Measurements from ENCODE around the gene TEX264.

The TEX264 gene

DNA sequence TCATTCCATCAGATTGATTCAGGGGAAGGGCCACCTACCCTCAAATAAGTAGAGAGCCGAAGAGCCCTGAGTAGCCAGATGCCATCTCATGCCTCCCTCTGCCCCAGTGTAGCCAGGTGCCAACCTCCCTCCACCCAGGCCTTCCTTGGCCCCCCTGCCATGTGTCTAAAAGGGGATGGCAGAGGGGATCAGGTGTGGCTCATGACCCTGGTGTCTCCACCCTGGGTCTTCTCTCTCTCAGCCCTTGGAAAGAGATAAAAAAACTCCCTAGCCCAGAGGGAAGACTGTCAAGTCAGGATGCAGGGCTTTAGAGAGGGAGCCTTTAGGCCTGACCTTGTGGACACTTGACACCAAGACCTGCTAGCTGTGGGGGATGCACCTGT is 41.0 kb downstream of the TEX264 start:
- H3K9me3 ChIP-seq (ENCODE audit: low read length), result no peaks in the 10 kb centered on the region
- H3K27me3 ChIP-seq (ENCODE audit: insufficient read depth, low read length), result no peaks in the 10 kb centered on the region
- H2AFZ ChIP-seq (ENCODE audit: low read length), result no peak overlapping the region
- no peak overlapping the region for H3K27ac ChIP-seq (ENCODE audit: low read depth, low read length, poor library complexity, severe bottlenecking)
- no peak overlapping the region for H3K9ac ChIP-seq (ENCODE audit: low read length)
- H3K4me2 ChIP-seq (ENCODE audit: low read length), result no peak overlapping the region
- no peaks in the 10 kb centered on the region for H3K36me3 ChIP-seq (ENCODE audit: insufficient read depth, low read length)
- H3K79me2 ChIP-seq (ENCODE audit: insufficient read depth, low read length), result no peaks in the 10 kb centered on the region
- no peaks in the 10 kb centered on the region for H4K20me1 ChIP-seq (ENCODE audit: insufficient read depth, low read length)
- H3K9me2 ChIP-seq (ENCODE audit: low read depth, low read length), result no peaks in the 10 kb centered on the region
- no peak for TF ChIP-seq EZH2 (IDR thresholded peaks at IDR 0.05; ENCODE audit: borderline replicate concordance, low read length)
- TF ChIP-seq, protein P1, sequence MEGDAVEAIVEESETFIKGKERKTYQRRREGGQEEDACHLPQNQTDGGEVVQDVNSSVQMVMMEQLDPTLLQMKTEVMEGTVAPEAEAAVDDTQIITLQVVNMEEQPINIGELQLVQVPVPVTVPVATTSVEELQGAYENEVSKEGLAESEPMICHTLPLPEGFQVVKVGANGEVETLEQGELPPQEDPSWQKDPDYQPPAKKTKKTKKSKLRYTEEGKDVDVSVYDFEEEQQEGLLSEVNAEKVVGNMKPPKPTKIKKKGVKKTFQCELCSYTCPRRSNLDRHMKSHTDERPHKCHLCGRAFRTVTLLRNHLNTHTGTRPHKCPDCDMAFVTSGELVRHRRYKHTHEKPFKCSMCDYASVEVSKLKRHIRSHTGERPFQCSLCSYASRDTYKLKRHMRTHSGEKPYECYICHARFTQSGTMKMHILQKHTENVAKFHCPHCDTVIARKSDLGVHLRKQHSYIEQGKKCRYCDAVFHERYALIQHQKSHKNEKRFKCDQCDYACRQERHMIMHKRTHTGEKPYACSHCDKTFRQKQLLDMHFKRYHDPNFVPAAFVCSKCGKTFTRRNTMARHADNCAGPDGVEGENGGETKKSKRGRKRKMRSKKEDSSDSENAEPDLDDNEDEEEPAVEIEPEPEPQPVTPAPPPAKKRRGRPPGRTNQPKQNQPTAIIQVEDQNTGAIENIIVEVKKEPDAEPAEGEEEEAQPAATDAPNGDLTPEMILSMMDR (IDR thresholded peaks at IDR 0.05; ENCODE audit: low read length), result no peak
- no peaks in the 10 kb centered on the region for H3F3A ChIP-seq (ENCODE audit: insufficient read depth, low read length)
- no peak overlapping the region for H3K4me3 ChIP-seq (ENCODE audit: low read depth, low read length, poor library complexity, severe bottlenecking)
- no peaks in the 10 kb centered on the region for H3K4me1 ChIP-seq (ENCODE audit: insufficient read depth, low read length, severe bottlenecking)

GRCh38 chr3:51712511-51712931 is 41.5 kb downstream of the TEX264 start:
- H2AFZ ChIP-seq (ENCODE audit: low read length), result no peak overlapping the region
- H4K20me1 ChIP-seq (ENCODE audit: insufficient read depth, low read length), result no peaks in the 10 kb centered on the region
- H3K4me3 ChIP-seq (ENCODE audit: low read depth, low read length, poor library complexity, severe bottlenecking), result no peak overlapping the region
- TF ChIP-seq EZH2 (IDR thresholded peaks at IDR 0.05; ENCODE audit: borderline replicate concordance, low read length), result no peak
- TF ChIP-seq, protein P1 (IDR thresholded peaks at IDR 0.05; ENCODE audit: low read length), result no peak
- no peaks in the 10 kb centered on the region for H3K36me3 ChIP-seq (ENCODE audit: insufficient read depth, low read length)
- no peaks in the 10 kb centered on the region for H3K79me2 ChIP-seq (ENCODE audit: insufficient read depth, low read length)
- H3K4me2 ChIP-seq (ENCODE audit: low read length), result no peak overlapping the region
- no peak overlapping the region for H3K9ac ChIP-seq (ENCODE audit: low read length)
- no peaks in the 10 kb centered on the region for H3K9me3 ChIP-seq (ENCODE audit: low read length)
- no peaks in the 10 kb centered on the region for H3F3A ChIP-seq (ENCODE audit: insufficient read depth, low read length)
- H3K27me3 ChIP-seq (ENCODE audit: insufficient read depth, low read length), result no peaks in the 10 kb centered on the region
- no peaks in the 10 kb centered on the region for H3K9me2 ChIP-seq (ENCODE audit: low read depth, low read length)
- H3K27ac ChIP-seq (ENCODE audit: low read depth, low read length, poor library complexity, severe bottlenecking), result no peak overlapping the region
- H3K4me1 ChIP-seq (ENCODE audit: insufficient read depth, low read length, severe bottlenecking), result no peaks in the 10 kb centered on the region

DNA sequence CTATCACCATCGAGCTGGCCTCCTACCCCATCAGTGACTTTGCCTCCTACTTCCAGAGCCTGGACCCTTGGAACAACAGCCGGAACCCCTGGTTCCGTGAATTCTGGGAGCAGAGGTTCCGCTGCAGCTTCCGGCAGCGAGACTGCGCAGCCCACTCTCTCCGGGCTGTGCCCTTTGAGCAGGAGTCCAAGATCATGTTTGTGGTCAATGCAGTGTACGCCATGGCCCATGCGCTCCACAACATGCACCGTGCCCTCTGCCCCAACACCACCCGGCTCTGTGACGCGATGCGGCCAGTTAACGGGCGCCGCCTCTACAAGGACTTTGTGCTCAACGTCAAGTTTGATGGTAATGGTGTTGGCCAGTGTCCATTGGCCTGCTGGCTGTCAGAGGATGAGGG is 41.9 kb downstream of the TEX264 start:
- no peaks in the 10 kb centered on the region for H3F3A ChIP-seq (ENCODE audit: insufficient read depth, low read length)
- H3K9me2 ChIP-seq (ENCODE audit: low read depth, low read length), result no peaks in the 10 kb centered on the region
- no peaks in the 10 kb centered on the region for H3K27me3 ChIP-seq (ENCODE audit: insufficient read depth, low read length)
- no peaks in the 10 kb centered on the region for H3K79me2 ChIP-seq (ENCODE audit: insufficient read depth, low read length)
- H3K9ac ChIP-seq (ENCODE audit: low read length), result no peak overlapping the region
- no peaks in the 10 kb centered on the region for H3K36me3 ChIP-seq (ENCODE audit: insufficient read depth, low read length)
- H2AFZ ChIP-seq (ENCODE audit: low read length), result no peak overlapping the region
- no peak for TF ChIP-seq EZH2 (IDR thresholded peaks at IDR 0.05; ENCODE audit: borderline replicate concordance, low read length)
- TF ChIP-seq, protein P1 (IDR thresholded peaks at IDR 0.05; ENCODE audit: low read length), result no peak
- no peaks in the 10 kb centered on the region for H3K9me3 ChIP-seq (ENCODE audit: low read length)
- no peaks in the 10 kb centered on the region for H3K4me1 ChIP-seq (ENCODE audit: insufficient read depth, low read length, severe bottlenecking)
- H4K20me1 ChIP-seq (ENCODE audit: insufficient read depth, low read length), result no peaks in the 10 kb centered on the region
- H3K4me3 ChIP-seq (ENCODE audit: low read depth, low read length, poor library complexity, severe bottlenecking), result no peak overlapping the region
- H3K27ac ChIP-seq (ENCODE audit: low read depth, low read length, poor library complexity, severe bottlenecking), result no peak overlapping the region
- no peak overlapping the region for H3K4me2 ChIP-seq (ENCODE audit: low read length)
